GM21515 (cell line): ENCODE data around the gene CPNE9.

Experiments used
- ATAC-seq: cut with Tn5 transposase; IDR thresholded peaks from one replicate; pipeline ENCODE4 v1.9.1; 2021; ENCODE audit not compliant: unreplicated experiment

Gene CPNE9

GRCh38 chr3:9686050-9686550 is 17.5 kb upstream of the CPNE9 start:
- ATAC-seq = no peak

DNA sequence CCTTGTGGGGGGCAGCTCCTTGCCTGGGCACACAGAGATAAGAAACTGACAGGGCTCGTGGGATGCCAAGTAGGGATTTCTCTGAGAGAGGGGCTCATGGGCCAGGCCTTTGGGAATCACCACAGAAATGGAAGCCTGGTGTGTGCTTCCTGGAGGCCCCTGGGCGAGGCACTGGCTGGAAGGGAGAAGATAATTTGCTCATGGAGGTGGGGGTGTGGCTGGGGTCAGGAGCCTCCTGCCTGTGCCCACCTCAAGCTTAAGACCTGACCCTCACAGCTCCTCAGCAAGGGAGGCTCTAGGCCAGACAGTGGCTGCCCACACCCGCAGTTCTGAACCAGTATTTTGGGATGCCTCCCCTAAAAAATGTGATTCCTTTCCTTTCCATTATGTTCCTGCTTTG is 16.9 kb upstream of the CPNE9 start:
- no peak for ATAC-seq

GRCh38 chr3:9687514-9687913 is 16.1 kb upstream of the CPNE9 start:
- ATAC-seq = no peak

DNA sequence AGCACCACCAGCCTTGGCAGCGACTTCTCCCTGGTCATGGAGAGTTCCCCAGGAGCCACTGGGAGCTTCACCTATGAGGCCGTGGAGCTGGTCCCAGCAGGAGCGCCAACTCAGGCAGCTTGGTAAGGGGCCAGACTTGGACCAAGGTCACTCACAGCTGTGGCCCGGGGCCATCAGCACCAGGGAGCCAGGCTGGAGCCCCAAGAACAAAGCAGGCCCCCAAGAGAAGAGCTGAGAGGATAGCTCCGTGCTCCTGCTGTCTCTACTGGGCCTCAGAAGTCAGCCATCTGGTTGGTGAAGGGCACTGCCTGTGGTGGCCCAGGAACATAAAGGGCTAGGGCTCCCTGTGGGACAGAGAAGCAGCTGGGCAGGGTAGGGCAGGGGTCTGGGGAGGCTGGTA is 14.7 kb upstream of the CPNE9 start:
- ATAC-seq = no peak

- ATAC-seq = no peak
These were observed 13.9 kb upstream of the CPNE9 start for GRCh38 chr3:9689757-9690156.

GRCh38 chr3:9690451-9691450 is 12.9 kb upstream of the CPNE9 start:
- peak; percentile 69 for ATAC-seq

- no peak for ATAC-seq
These were observed 12.0 kb upstream of the CPNE9 start for GRCh38 chr3:9691636-9692035.

DNA sequence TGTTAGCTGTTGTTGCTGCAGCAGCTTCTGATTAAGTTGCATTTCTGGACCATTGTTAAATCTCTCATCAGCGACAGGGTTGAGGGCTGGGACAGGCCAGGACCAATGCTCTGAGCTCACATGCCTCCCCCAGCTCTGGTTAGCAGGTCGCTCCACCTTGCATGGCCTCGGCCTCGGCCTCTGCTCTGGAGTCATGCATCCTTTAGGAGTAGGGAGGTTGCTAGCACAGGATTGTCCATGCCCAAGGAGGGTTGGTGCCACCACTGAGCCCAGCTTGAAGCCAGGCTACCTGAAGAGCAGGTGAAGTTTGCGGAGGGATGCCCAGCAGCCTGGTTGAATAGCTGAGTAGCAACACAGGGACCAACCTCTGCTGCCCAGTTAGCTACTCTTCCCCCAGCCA is 11.2 kb upstream of the CPNE9 start:
- no peak for ATAC-seq

- no peak for ATAC-seq
These were observed 8.3 kb upstream of the CPNE9 start for GRCh38 chr3:9695345-9695744.

DNA sequence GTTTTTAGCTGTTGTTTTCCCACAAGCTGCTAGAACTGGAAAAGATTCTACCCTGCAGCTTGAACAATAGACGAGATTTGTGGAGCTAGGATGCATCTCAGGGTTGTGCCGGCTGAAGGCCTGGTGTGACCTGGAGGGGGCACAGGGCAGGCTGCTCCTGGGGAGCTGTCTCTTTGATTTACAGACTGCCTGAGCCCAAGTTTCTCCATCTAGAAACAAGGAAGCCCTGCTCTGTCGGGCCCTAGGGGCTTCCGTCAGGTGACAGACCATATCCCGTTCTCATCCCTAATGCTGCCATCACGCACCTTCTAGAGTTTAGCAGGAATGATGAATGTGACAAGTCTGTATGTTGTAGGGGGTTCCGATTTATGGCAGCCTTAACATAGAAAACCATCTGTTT is 7.9 kb upstream of the CPNE9 start:
- ATAC-seq = no peak

DNA sequence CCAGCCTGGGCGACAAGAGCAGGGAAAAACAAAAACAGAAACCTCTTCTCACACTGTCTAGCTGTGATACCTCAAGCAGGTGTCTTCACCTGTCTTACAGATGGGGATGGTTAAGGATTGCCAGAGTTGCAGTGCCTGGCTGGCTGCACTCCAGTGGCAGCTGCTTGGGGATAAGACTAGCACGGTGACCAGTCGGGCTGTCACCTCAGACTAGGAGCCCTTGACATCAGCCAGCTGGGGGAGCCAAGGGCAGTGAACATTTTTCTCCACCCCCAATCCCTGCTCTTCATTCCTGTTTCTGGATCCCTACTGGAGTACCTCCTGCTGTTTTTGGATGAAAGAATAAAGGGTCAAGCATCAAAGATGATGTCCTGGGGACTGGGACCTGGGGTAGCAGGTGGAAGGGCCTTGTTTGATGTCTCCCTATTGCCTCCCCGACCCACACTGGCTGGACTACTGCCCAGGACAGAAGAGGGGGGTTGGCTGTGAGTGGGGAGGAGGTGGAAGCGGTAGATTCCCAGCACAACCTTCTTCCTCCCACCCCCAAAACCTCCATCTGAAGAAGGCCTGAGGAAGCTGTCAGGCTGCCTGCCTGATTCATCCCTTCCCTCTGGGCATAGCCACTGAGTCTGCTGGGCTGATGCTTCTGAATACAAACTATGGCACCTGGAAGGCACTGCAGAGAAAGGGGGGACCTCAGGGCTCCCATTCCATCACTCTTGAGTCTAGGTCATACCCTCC is 7.0 kb upstream of the CPNE9 start:
- no peak for ATAC-seq

DNA sequence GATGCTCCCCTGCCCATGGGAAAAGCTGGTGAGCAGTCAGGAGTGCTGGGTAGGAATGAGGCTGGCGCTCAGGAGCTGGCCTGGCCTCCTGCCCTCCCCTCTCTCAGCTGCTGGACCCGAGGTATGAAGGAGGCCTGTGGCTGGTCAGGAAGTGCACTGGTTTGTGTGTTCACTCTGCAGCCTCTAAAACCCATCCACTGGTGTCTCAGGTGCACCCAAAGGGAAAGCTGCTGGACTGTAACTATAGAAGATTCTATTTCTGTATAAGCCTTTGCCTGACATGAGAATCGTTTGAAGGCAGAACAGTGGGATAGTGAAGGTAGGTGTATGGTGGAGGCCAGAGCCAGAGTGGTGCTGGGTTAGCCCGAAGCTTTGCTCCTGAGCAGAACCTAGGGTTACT is 5.7 kb upstream of the CPNE9 start:
- ATAC-seq = no peak

GRCh38 chr3:9698293-9698692 is 5.3 kb upstream of the CPNE9 start:
- no peak for ATAC-seq

DNA sequence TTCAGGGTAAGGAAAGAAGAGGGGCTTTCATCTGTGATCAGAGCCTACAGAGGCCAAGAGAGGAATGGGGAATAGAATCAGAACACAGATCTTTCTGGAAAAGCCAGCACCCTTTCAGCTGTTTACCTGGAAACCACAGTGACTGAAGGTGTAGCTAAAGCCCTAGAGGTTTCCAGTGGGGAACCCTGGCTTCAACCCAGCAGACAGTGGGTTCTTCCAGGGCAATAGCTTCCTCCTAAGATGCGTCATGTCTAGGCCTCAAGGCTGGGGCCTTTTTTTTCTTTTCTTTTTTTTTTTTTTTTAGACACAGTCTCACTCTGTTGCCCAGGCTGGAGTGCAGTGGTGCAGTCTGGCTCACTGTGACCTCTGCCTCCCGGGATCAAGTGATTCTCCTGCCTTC is 3.1 kb upstream of the CPNE9 start:
- ATAC-seq = no peak

DNA sequence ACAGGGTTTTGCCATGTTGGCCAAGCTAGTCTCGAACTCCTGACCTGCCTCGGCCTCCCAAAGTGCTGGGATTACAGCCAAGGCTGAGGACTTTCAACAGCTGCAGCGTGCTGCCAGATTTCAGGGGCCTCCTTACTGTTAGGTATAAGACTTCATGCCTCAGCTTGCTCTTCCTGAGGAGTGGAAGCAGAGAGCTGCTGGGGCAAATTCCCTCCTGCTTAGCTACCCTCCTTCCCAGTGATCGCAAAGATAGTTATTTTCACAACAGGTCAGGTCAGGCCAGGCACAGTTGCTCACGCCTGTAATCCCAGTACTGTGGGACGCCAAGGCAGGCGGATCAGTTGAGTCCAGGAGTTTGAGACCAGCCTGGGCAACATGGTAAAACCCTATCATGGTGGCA is 2.6 kb upstream of the CPNE9 start:
- no peak for ATAC-seq

DNA sequence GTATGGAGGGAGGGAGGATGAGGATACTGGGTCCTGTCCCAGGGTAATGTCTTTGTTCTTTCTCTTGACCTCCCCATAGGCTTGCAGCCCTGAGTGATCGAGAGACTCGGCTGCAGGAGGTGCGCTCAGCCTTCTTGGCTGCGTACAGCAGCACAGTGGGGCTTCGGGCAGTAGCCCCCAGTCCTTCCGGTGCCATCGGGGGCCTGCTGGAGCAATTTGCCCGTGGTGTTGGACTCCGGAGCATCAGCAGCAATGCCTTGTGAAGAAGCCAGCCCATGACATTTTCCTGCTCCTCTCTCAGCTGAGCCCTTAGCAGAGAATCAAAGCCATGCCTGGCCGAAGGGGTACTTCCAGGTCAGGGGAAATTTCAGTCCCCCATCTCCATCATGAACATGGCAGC is 1.9 kb upstream of the CPNE9 start:
- ATAC-seq = no peak

GRCh38 chr3:9703240-9703639 is 393 bp upstream of the CPNE9 start:
- ATAC-seq = no peak

GRCh38 chr3:9704347-9705322 is 1.0 kb downstream of the CPNE9 start:
- ATAC-seq = no peak

- ATAC-seq = no peak
These were observed 6.6 kb downstream of the CPNE9 start for GRCh38 chr3:9710174-9710739.

GRCh38 chr3:9712415-9712814 is 8.8 kb downstream of the CPNE9 start:
- no peak for ATAC-seq
